SH-SY5Y (cell line): ENCODE data around the gene VWDE.

Experiments used
- GATA2 ChIP-seq: IDR thresholded peaks from 2 replicates; pipeline ENCODE4 v1.6.1; 2011; ENCODE audit warnings: mild to moderate bottlenecking, low read depth, low read length
- GATA3 ChIP-seq: IDR thresholded peaks from 2 replicates; pipeline ENCODE4 v1.6.1; 2011; ENCODE audit warnings: low read depth, mild to moderate bottlenecking, low read length, moderate library complexity

GRCh38 chr7:12303062-12303461 lies 100.6 kb downstream of the VWDE start:
- TF ChIP-seq GATA3 (no peak), GATA2 (no peak)
